GM21447 (cell line): ENCODE results near the gene DUOX1.

Experiments
- ATAC-seq: cut with Tn5 transposase; IDR thresholded peaks from one replicate; pipeline ENCODE4 v1.9.1; 2021; ENCODE audit not compliant: unreplicated experiment

Gene DUOX1

DNA sequence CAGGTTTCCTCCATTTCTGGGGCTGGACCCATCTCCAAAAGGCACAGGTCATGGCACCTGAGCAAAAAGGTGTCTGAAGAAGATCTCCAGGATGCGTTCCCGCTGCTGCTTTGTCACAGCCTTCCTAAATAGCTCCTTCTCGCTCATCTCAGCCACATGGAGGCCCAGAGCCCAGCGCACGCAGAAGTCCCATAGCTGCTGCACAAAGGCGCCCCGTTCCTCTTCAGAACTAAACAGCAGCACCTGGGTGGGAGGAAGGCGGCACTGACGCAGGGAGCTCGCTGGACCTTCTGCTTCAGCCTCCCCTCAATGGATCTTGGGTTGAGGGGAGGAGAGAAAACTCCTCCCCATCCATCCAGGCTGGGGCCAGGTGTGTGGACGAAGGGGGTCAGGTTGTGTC, 24.2 kb upstream of the DUOX1 start:
- no peak for ATAC-seq

- ATAC-seq = no peak
Observed at GRCh38 chr15:45106002-45106790, 23.6 kb upstream of the DUOX1 start.

DNA sequence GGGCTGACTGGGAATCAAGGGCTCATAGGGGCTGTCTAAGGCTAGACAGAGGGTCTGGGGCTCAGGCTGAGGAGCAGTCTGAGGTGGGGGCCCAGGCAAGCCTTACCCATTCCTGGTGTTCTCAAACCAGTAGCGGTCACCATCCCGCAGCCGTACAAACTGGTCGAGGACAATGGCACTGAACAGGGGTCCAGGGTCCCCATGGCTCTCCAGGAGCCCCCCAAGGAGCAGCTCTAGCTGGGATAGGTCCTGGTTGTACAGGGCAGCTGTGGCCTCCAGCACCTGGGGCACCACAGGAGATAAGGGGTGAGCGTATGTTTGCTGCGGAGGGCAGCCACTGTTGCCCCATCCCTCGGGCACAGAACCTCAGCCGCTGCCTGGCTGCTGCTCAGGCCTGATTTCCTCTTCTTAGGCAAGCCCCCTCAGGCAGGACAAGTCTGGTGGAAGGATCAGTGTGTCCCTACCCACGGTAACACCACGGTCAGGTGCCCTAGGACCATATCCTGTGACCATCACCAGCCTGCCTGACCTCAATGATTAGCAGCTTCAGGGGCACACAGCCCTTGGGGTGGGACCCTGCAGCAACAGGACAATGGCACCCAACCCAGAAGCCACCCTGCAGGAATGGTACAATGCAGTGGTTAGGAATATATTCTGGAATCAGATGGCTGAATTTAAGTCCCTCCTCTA, 21.7 kb upstream of the DUOX1 start:
- no peak for ATAC-seq

- no peak for ATAC-seq
Observed at GRCh38 chr15:45110256-45110820, 19.5 kb upstream of the DUOX1 start.

DNA sequence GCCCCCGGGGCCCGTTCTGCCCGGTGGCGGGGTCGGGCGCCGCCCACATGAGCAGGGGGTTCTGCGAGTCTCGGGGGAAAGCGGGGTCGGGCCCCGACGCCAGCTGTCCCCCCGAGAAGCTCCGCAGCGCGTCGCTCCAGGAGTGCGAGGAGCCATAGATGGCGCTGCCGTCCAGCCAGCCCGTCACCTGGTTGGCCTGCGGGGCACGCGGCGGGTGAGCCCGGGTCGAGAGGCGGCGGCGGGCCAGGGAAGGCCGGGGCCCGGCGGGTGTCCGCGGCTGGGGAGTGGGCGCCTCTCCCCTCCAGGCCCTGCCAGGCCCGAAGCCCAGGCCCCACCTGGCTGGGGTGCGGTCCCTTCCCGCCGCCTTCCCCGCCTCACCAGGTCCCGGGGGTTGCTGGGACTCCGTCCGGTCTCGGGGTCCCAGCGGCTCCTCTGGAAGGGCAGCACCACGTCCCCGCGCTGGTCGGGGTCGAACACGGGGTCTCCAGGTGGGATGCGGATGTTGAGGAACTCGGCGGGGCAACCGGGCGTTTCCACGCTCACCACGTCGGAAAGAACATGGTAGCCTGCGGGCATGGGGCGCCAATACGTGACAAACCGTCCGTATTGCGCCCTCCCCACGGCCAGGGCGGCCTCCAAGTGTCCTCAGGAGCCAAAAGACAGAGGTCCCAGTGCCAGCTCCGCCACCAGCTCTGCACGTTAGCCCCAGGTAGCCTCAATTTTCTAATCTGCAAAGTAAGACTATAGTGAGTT, 18.2 kb upstream of the DUOX1 start:
- no peak for ATAC-seq

- no peak for ATAC-seq
Observed at GRCh38 chr15:45112143-45112590, 17.6 kb upstream of the DUOX1 start.

DNA sequence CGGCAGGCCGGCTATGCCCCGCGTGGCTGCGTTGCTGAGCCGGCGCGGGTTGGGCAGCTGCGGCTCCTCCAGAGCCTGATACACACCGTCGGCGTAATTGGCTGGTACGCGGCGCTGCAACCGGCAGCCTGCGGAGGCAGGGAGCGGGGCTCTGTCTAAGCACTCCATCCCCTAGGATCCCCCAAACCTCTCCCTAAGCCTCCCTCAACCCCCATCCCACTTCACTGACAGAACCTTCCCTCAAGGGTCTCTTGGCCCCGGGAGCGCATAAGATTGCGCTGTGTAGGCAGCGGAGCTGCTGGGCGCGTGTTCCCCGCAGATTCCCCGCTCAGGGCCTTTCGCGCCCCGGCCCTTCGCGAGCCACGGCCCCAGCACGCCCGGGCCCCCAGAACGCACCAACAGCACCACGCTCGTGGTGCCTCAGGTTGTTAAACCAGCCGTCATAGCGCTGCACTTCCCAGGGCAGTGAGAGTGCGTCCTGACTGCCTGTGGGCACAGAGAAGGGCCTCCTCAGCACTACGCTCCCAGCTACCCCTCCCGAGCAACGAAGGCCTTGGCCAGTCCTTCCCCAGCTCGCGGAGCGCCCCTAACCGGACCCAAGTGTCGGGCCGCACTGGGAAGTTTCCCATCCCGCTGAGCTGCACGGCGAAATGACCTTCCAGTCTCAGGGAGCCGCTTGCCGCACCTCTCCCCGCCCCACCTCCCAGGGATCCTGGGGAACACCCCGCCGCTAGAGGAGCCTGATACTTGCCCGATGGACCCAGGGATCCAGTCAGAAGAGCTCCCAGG, 17.0 kb upstream of the DUOX1 start:
- no peak for ATAC-seq

GRCh38 chr15:45113380-45113990, 16.3 kb upstream of the DUOX1 start:
- no peak for ATAC-seq

GRCh38 chr15:45114076-45114750, 15.6 kb upstream of the DUOX1 start, which contains the start of the genes DUOX2 and DUOXA2:
DUOX2 (minus strand) TSS chr15:45114172; CDS start chr15:45113411, 761 bp downstream.
DUOXA2 (plus strand) TSS chr15:45114326; CDS start chr15:45114606, 280 bp downstream.
- ATAC-seq = no peak

GRCh38 chr15:45114751-45115085, 15.1 kb upstream of the DUOX1 start:
- ATAC-seq = no peak

DNA sequence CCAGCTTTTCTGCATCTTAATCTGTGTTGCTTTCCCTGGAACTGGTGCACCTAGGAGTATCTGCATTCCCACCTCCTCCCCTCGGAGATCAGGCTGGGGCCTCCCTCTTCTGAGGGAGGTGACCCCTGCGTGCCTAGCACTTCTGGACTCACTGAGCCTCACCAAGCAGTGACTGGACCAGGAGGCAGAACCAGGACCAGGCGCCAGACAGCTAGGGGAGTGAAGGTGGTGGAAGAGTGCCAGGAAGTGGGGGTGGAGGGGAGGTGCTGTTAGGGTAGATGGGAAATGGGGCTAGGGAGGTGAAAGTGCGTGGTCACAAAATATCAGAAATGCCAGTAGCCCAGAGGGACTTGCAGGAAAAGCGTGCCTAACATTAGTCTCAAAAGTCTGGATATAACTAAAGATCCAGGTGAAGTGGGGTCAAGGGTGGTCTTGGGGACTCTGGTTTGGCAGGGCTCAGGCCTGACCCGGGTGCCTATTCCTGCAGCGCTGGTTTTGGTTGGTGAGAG, 14.4 kb upstream of the DUOX1 start:
- ATAC-seq = no peak

DNA sequence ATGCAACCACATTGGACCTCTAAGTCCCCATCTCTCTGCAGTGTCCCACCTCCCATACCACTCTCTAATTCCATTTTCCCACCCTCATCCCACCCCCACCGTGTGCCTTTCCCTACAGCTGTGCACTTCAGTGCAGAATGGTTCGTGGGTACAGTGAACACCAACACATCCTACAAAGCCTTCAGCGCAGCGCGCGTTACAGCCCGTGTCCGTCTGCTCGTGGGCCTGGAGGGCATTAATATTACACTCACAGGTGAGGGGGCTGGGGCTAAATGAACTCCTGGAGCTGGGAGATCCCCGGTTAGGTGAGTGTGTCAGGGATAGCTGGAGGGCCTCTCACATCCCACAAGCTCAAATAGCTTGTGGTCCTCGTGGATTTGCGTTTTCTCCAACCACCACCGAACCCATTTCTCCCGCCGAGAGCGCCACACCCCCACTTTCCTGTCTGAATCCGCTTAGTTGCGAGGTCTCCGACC, 13.8 kb upstream of the DUOX1 start:
- no peak for ATAC-seq

GRCh38 chr15:45116482-45117307, 13.1 kb upstream of the DUOX1 start:
- ATAC-seq = no peak

- ATAC-seq = no peak
Observed at GRCh38 chr15:45117308-45118130, 12.3 kb upstream of the DUOX1 start.

GRCh38 chr15:45118131-45118588, 11.6 kb upstream of the DUOX1 start:
- ATAC-seq = peak; percentile 94

DNA sequence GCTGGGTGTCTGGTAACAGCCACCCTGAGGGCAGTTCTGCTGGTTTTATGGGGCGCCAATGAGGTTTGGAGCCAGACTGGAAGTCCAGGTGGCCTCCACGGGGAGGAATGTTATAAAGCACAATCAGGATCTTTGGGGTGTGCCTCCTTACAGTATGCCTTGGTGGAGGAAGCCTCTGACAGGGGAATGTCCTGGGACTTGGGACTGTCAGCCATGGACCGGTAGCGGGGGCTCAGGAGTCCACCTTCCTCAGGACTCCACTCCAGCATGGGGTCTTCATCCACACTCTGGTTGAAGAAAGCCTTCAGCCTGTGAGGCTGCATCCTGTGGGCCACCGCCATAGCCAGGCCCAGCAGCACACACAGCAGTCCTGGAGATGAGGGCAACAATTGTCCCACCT, 10.8 kb upstream of the DUOX1 start:
- ATAC-seq = no peak
